Psoas muscle (tissue), 8 donors: ENCODE data around the gene FUT3. TPM values are rescaled to one million over a fixed set of nuclear protein-coding genes. Genes with fewer than 3 reads are reported as not detected.
A peak's percentile ranks its signal among the peaks of the same experiment; 100 is the strongest.

Source experiments
- ATAC-seq, 4 donors: fragments of 200-7000 bp; cut with Tn5 transposase; one replicate each; pipeline ENCODE4 v1.9.1; 2020; ENCODE audit warnings: moderate library complexity in 3 of 4, mild to moderate bottlenecking in 2 of 4
- DNase-seq, 2 donors: peaks; one replicate each; pipeline ENCODE4 v3.0.0-alpha.2; 2020
- H3K27ac ChIP-seq: fragments of 200-600 bp; one replicate; pipeline ENCODE4 v1.8.0; 2022
- H3K27me3 ChIP-seq, 3 donors: fragments of 200-600 bp in 1 of 3; one replicate each; pipeline versions ENCODE4 v1.6.1 to v1.8.0; 2013 to 2022; ENCODE audit warnings: low read length in 2 of 3, mild to moderate bottlenecking in 2 of 3, moderate library complexity in 1 of 3; ENCODE audit not compliant: insufficient read depth in 3 of 3
- H3K36me3 ChIP-seq, 2 donors: fragments of 200-600 bp in 1 of 2; one replicate each; pipeline versions ENCODE4 v1.6.1 to v1.8.0; 2013 to 2022; ENCODE audit warnings: low read depth in 1 of 2, mild to moderate bottlenecking in 1 of 2, moderate library complexity in 1 of 2; ENCODE audit not compliant: insufficient read depth in 1 of 2
- H3K4me1 ChIP-seq: fragments of 200-600 bp; one replicate; pipeline ENCODE4 v1.8.0; 2022
- H3K4me3 ChIP-seq: fragments of 200-600 bp; one replicate; pipeline ENCODE4 v1.8.0; 2022; ENCODE audit warnings: mild to moderate bottlenecking
- H3K9me3 ChIP-seq: fragments of 200-600 bp; one replicate; pipeline ENCODE4 v1.8.0; 2022
- CTCF ChIP-seq: fragments of 200-600 bp; IDR thresholded peaks from one replicate; pipeline ENCODE4 v1.8.0; 2022; ENCODE audit warnings: antibody characterized with exemption
- WGBS, 3 donors: extraction: QIAGEN DNeasy Blood & Tissue Kit; methylation state at CpG; one replicate each; pipeline versions ENCODE4 v1.1.6 to v1.1.7; 2013; 5-methylcytosine and 5-hydroxymethylcytosine counted together
- intact Hi-C, 2 donors: fragments of 100-400 bp; cut with DNase I; formaldehyde crosslinking; loops; one replicate each; pipeline versions ENCODE4 v1.11.0 to v1.14.2; 2022
- polyA plus RNA-seq, 3 donors: library from polyadenylated mRNA; stranded (reverse); fragments of 200-250 nt; gene quantifications; one replicate each; pipeline ENCODE4 v1.2.3, GENCODE V29; 2013
- total RNA-seq, 4 donors: library from RNA; stranded (reverse); fragmentation: NEBNext Ultra II Directional in 2 of 4; extraction: Animal tissue kit (Norgen Biotek cat#: 25700) in 2 of 4; gene quantifications; one replicate each; pipeline versions ENCODE4 v1.2.1 to v1.2.4, GENCODE V29; 2021 to 2023
- donor health status: healthy with polysubstance abuse.
- donor health status: DM: no; HTN: no; CAD: no; lungs with moderate emphysema.
- donor health status: Bipolar disorder and iron deficiency.
- donor health status: healthy.
- donor health status: DM: yes; HTN: yes; CAD: no.
- donor health status: DM: no; HTN: no; CAD: no.
- donor health status: DM: no; HTN: no; CAD: no.
- donor health status: DM: yes; HTN: yes; CAD: no.

Gene FUT3
- total and polyA plus RNA-seq, 7 donors, result 0.03 to 0.19 TPM; not detected in 5

- Histone ChIP-seq H3K4me3 (no peak overlapping the region), H3K9me3 (no peaks in the 10 kb centered on the region), H3K36me3 (no peaks in the 10 kb centered on the region), H3K27ac (no peak overlapping the region), H3K27me3 (peaks cover 0 to 50% (median 20%) of the 10 kb centered on the region in 3 donors), H3K4me1 (no peaks in the 10 kb centered on the region)
- TF ChIP-seq CTCF, result no peak
- 67 to 70% (median 68%) methylated on average over 19 to 21 of the region's 21 CpGs for WGBS, 3 donors
- intact Hi-C loops, result loop anchor here in 1 of 2 donors (10.0 kb wide), 1 partner anchor 217 kb away; no protein-coding TSS in a partner anchor
- no peak for DNase-seq
- no peak for ATAC-seq
These were observed 43.0 kb downstream of the FUT3 start for GRCh38 chr19:5808120-5808816.

GRCh38 chr19:5806905-5807304 lies 44.3 kb downstream of the FUT3 start:
- no peak for TF ChIP-seq CTCF
- peaks cover 0 to 52% (median 22%) of the 10 kb centered on the region in 3 donors for H3K27me3 ChIP-seq
- 87 to 94% (median 93%) methylated on average over 5 of the region's 5 CpGs for WGBS, 3 donors
- no peak for DNase-seq
- H3K36me3 ChIP-seq, result no peaks in the 10 kb centered on the region
- H3K4me1 ChIP-seq, result no peaks in the 10 kb centered on the region
- intact Hi-C loops, result loop anchor here in 1 of 2 donors (10.0 kb wide), 1 partner anchor 218 kb away; no protein-coding TSS in a partner anchor
- H3K9me3 ChIP-seq, result no peaks in the 10 kb centered on the region
- H3K4me3 ChIP-seq, result no peak overlapping the region
- no peak overlapping the region for H3K27ac ChIP-seq
- ATAC-seq, result no peak

- TF ChIP-seq CTCF, result no peak
- 27 to 43% (median 31%) methylated on average over 6 of the region's 6 CpGs for WGBS, 3 donors
- ATAC-seq (no peak), DNase-seq (no peak)
- H3K4me1 ChIP-seq, result no peaks in the 10 kb centered on the region
- no peaks in the 10 kb centered on the region for H3K9me3 ChIP-seq
- H3K27ac ChIP-seq, result no peak overlapping the region
- intact Hi-C loops, result loop anchor here in 1 of 2 donors (10.0 kb wide), 1 partner anchor 219 kb away; no protein-coding TSS in a partner anchor
- no peaks in the 10 kb centered on the region for H3K36me3 ChIP-seq
- H3K4me3 ChIP-seq, result no peak overlapping the region
- H3K27me3 ChIP-seq, result peaks cover 0 to 57% (median 24%) of the 10 kb centered on the region in 3 donors
These were observed 45.1 kb downstream of the FUT3 start for GRCh38 chr19:5806133-5806489.

- peak; percentile 29 for TF ChIP-seq CTCF
- WGBS, 3 donors, result 2 to 3% (median 3%) methylated on average over 45 to 46 of the region's 46 CpGs
- Histone ChIP-seq H3K27ac (no peak overlapping the region), H3K4me3 (no peak overlapping the region), H3K9me3 (no peaks in the 10 kb centered on the region), H3K4me1 (no peaks in the 10 kb centered on the region), H3K36me3 (no peaks in the 10 kb centered on the region), H3K27me3 (peaks cover 0 to 62% (median 28%) of the 10 kb centered on the region in 3 donors)
- intact Hi-C loops, result loop anchor here in 1 of 2 donors (2.0 to 10.0 kb wide), 2 partner anchors 87 to 219 kb away; no protein-coding TSS in a partner anchor
- DNase-seq (no peak), ATAC-seq (peak in 3 of 4 donors; percentile 36 to 52 (median 41))
These were observed 45.7 kb downstream of the FUT3 start for GRCh38 chr19:5805462-5806132.
